HepG2 (cell line): Measurements from ENCODE around the gene PDCD11. TPM values are rescaled to one million over a fixed set of nuclear protein-coding genes. Genes with fewer than 3 reads are reported as not detected.

Experiments used
- CENPX ChIP-seq: sonication (generic); formaldehyde crosslinking; IDR thresholded peaks from 2 replicates; pipeline ENCODE4 v1.9.0; 2021; ENCODE audit warnings: mild to moderate bottlenecking, missing genetic modification reagents, moderate library complexity
- GATAD2A ChIP-seq: IDR thresholded peaks from 2 replicates; pipeline ENCODE4 v1.6.1; 2016
- HNF1B ChIP-seq: sonication (generic); formaldehyde crosslinking; IDR thresholded peaks from 2 replicates; pipeline ENCODE4 v1.5.1; 2020; ENCODE audit warnings: mild to moderate bottlenecking, moderate library complexity, missing genetic modification reagents
- IRF9 ChIP-seq: sonication (generic); formaldehyde crosslinking; IDR thresholded peaks from 2 replicates; pipeline ENCODE4 v1.8.0; 2022; ENCODE audit warnings: missing genetic modification reagents, mild to moderate bottlenecking, borderline replicate concordance
- KDM3A ChIP-seq: IDR thresholded peaks from 2 replicates; pipeline ENCODE4 v1.6.1; 2018; ENCODE audit warnings: low read depth, missing compliant biosample characterization
- MLLT10 ChIP-seq: sonication (generic); formaldehyde crosslinking; IDR thresholded peaks from 2 replicates; pipeline ENCODE4 v1.4.0; 2020; ENCODE audit warnings: missing genetic modification reagents
- NR3C1 ChIP-seq: sonication (generic); formaldehyde crosslinking; IDR thresholded peaks from 2 replicates; pipeline ENCODE4 v1.4.0; 2020; ENCODE audit warnings: missing genetic modification reagents
- PRDM15 ChIP-seq: sonication (generic); formaldehyde crosslinking; IDR thresholded peaks from 2 replicates; pipeline ENCODE4 v1.4.0; 2020; ENCODE audit warnings: missing genetic modification reagents
- RARG ChIP-seq: sonication (generic); formaldehyde crosslinking; IDR thresholded peaks from 2 replicates; pipeline ENCODE4 v1.4.0; 2020; ENCODE audit warnings: low read depth, mild to moderate bottlenecking, missing genetic modification reagents
- RELA ChIP-seq: sonication (generic); formaldehyde crosslinking; IDR thresholded peaks from 2 replicates; pipeline ENCODE4 v1.4.0; 2020; ENCODE audit warnings: missing genetic modification reagents
- TIGD3 ChIP-seq: sonication (generic); formaldehyde crosslinking; IDR thresholded peaks from 2 replicates; pipeline ENCODE4 v1.5.1; 2020; ENCODE audit warnings: mild to moderate bottlenecking, missing genetic modification reagents, borderline replicate concordance
- ZBTB46 ChIP-seq: sonication (generic); formaldehyde crosslinking; IDR thresholded peaks from 2 replicates; pipeline ENCODE4 v1.4.0; 2020; ENCODE audit warnings: mild to moderate bottlenecking, missing genetic modification reagents, borderline replicate concordance
- ZBTB7B ChIP-seq: sonication (generic); formaldehyde crosslinking; IDR thresholded peaks from 2 replicates; pipeline ENCODE4 v1.4.0; 2020; ENCODE audit warnings: missing genetic modification reagents
- ZGPAT ChIP-seq: IDR thresholded peaks from 2 replicates; pipeline ENCODE4 v1.6.1; 2016; ENCODE audit warnings: mild to moderate bottlenecking
- ZNF296 ChIP-seq: sonication (generic); formaldehyde crosslinking; conservative IDR thresholded peaks from 2 replicates; pipeline ENCODE4 v1.5.0; 2020; ENCODE audit warnings: mild to moderate bottlenecking, missing genetic modification reagents
- ZNF550 ChIP-seq: sonication (generic); formaldehyde crosslinking; IDR thresholded peaks from 2 replicates; pipeline ENCODE4 v1.4.0; 2020; ENCODE audit warnings: mild to moderate bottlenecking, missing genetic modification reagents, borderline replicate concordance
- ZNF766 ChIP-seq: sonication (generic); formaldehyde crosslinking; IDR thresholded peaks from 2 replicates; pipeline ENCODE4 v1.5.0; 2020; ENCODE audit warnings: missing genetic modification reagents, borderline replicate concordance
- ZNF878 ChIP-seq: sonication (generic); formaldehyde crosslinking; IDR thresholded peaks from 2 replicates; pipeline ENCODE4 v1.8.1; 2023; ENCODE audit warnings: mild to moderate bottlenecking, missing genetic modification reagents, moderate library complexity
- polyA plus RNA-seq, 8 experiments: library from polyadenylated mRNA; depleted of rRNA in 3 of 8; stranded (reverse) in 7 of 8; unstranded in 1 of 8; fragments of >200 nt; fragmentation: Illumina TruSeq in 4 of 8; extraction: Trizol in 4 of 8; gene quantifications; 2 replicates each; pipeline versions ENCODE4 v1.2.1 to v1.2.3, GENCODE V29; 2011 to 2016; ENCODE audit warnings: low read depth in 4 of 8, missing spikeins in 1 of 8, mixed read lengths in 1 of 8; ENCODE audit not compliant: insufficient read depth in 1 of 8
- total RNA-seq, 5 experiments: library from RNA; depleted of rRNA; stranded (reverse); fragments of >200 nt; fragmentation: Illumina TruSeq; extraction: Trizol; gene quantifications; 2 replicates each; pipeline ENCODE4 v1.2.3, GENCODE V29; 2016; ENCODE audit warnings: low read depth in 1 of 5

Gene PDCD11
- total and polyA plus RNA-seq, 2 of the 13 experiments (the other 11 are each of a cell fraction or from before 2014, with no cell fraction given), result 12.8 to 52.8 TPM

GRCh38 chr10:103396067-103396788 lies at the start of gene PDCD11, which contains the start of gene ATP5MK (continued):
- TF ChIP-seq PRDM15 (CRISPR knock-in tag), result no peak
- no peak for TF ChIP-seq CENPX (CRISPR knock-in tag)
- no peak for TF ChIP-seq MLLT10
- TF ChIP-seq HNF1B (CRISPR knock-in tag), result peak; percentile 83
- TF ChIP-seq ZBTB7B (CRISPR knock-in tag), result peak; percentile 34; the same call in 1 of the 2 replicates
- TF ChIP-seq TIGD3, result no peak
- TF ChIP-seq IRF9 (CRISPR knock-in tag), result no peak
- peak; percentile 84 for TF ChIP-seq ZGPAT (CRISPR knock-in tag)
- no peak; the same call in 1 of the 2 replicates for TF ChIP-seq RARG (CRISPR knock-in tag)
- TF ChIP-seq ZNF296 (CRISPR knock-in tag), result no peak
- TF ChIP-seq ZNF878, result no peak
- TF ChIP-seq ZNF766 (CRISPR knock-in tag), result 0 out of 2 replicates have a peak, but pooled peaks have one; percentile 76
- TF ChIP-seq NR3C1 (CRISPR knock-in tag), result no peak
- no peak for TF ChIP-seq KDM3A (CRISPR knock-in tag)
- TF ChIP-seq ZNF550, result no peak
- peak; percentile 63; the same call in 1 of the 2 replicates for TF ChIP-seq RELA
- peak; percentile 60 for TF ChIP-seq GATAD2A (CRISPR knock-in tag)
- no peak for TF ChIP-seq ZBTB46 (CRISPR knock-in tag)
